ENCODE results near the gene TUBA3E.
"Not testable (repeated sequence)": the region's sequence is repeated elsewhere in the genome, so short reads cannot be mapped to it uniquely, and the experiment has no call there.

Gene TUBA3E

DNA sequence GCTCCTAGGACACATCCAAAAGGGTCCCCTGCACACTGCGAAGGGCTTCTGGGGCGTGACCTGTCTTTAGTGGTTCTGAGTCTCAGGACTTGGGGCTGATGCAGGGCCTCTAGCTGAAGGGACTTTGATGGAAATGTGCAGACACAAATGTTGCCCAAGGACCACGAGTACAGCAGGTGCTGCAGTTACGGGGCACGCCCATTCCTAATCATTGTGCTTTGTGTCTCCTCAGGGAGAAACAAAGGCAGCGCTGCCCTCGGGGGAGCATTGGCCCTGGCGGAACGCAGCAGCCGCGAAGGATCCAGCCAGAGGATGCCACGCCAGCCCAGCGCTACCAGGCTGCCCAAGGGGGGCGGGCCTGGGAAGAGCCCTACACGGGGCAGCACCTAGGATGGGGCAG lies 8.0 kb downstream of the TUBA3E start:
- DNase-seq: no peak

DNA sequence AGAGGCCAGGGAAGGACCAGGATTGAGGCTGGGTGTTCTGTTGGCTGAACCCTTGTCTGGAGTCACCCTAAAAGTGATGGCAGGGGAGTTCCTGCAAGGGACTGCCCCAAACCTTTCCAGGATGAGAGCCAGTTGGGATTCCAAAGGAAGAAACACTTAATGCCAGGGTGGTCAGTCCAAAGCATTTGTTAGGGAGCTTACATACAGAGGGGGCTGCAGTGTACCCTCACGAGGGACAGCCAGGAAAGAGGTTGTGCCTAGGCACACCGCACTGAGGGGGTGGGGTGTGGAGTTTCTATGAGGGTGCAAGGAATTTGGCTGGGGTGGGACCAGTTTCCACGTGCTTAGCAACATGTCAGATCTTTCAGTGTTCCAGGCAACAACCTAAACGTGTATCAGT lies 9.3 kb downstream of the TUBA3E start:
- DNase-seq: not testable (repeated sequence)

DNA sequence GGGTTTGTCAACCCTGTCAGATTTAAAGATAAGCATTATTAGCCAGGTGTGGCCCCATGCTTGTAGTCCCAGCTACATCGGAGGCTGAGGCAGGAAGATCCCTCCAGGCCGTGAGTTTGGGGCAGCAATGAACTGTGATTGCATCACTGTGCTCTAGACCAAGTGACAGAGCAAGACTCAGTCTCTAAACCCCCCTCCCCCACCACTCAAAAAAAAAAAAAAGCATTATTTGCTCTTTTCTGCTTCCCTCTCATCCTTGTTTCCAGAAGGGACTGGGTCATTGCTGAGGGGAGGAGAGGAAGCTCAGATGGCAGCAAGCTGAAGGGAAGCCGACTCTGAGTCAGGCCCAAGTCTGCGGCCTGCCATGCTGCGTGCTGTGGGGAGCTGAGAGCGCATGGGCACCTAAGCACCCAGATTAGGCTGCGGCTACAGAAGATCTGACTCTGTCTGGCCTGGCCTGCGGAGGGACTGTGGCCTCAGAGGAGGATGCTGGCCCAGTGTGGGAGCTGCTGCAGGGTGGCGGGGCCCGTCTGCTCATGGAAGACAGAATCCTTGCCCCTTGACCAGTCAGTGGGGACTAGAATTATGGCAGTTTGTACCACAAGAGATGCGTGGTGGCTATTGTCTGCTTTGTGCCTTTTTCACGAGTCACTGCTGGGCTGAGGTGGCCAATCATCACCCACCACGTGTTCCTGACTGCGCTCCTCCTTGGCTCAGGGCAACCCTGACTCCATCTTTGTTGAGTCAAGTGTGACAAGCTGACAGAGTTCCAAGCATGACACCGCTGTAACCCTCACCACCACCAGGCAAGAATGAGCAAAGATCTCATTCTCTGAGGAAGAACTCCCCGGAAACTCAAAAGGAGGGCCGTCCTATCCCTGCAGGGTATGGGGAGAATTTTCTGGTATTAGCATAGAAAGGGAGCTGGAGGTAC lies 10.1 kb downstream of the TUBA3E start:
- not testable (repeated sequence) for DNase-seq

DNA sequence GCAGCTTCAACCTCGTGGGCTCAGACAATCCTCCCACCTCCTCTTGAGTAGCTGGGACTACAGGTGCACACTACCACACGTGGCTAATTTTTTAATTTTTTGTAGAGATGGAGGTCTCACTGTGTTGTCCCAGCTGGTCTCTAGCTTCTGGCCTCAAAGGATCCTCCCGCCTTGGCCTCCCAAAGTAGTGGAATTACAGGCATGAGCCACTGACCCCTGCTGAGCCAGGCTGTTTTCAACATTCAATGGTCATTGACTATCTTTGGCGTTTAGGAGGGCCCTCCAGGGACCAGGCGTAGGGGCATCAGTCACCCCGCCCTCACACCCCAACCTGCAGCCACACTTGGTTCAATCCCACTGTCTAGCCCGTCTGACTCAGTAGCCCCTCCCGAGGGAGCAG lies 11.0 kb downstream of the TUBA3E start:
- no peak for DNase-seq

DNA sequence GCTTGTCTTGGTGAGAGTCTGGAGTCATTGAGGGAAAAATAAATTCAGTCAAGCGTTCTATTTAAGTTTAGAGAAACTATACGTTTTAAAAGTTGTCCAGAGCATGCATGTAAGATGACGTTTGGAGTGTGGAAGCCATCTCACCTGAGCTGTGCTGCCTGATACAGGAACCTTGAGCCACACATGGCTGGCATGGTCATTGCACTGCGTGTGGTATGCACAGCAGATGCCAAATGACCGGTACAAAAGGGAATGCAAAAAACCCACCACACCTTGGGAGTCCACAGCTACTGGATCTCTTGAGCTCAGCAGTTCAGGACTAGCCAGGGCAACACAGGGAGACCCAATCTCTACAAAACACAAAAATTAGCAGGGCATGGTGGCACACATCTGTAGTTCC lies 11.8 kb downstream of the TUBA3E start:
- no peak for DNase-seq

DNA sequence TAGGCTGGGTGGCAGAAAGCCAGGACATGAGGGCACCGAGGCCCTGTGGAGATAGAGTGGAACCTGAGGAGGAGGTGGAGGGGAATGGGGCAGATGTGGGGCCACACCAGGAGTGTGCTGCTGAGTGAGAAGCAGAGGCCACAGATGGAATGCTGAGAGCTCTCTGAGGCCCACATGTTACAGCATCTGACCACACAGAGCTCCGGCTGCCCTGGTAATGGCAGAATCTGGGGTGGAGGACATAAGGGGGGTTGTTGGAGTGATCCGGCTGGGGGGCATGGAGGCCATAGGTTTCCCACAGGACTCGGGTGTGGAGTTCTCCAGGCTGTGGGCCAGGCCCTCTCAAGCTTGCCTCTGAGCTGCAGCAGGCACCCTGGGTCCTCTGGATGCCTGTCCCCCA lies 12.3 kb downstream of the TUBA3E start:
- DNase-seq: no peak

DNA sequence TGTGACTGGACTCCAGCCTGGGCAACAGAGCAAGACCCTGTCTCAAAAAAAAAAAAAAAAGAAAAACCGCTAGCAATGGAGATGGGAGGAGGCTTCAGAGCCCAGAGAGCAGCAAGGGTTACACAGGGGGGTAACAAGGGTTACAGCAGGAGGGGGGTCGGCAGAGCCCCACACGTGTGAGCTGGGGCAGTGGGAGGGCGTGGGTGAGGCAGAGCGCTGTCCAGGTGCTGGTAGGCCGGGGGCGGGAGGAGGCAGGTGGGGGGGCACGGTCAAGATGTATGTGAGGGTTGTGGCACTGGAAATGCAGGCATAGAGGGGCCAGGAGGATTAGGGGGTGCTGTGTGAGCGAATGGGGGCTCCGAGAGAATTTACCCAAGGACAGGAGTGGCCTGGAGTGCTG lies 12.8 kb downstream of the TUBA3E start:
- no peak for DNase-seq

DNA sequence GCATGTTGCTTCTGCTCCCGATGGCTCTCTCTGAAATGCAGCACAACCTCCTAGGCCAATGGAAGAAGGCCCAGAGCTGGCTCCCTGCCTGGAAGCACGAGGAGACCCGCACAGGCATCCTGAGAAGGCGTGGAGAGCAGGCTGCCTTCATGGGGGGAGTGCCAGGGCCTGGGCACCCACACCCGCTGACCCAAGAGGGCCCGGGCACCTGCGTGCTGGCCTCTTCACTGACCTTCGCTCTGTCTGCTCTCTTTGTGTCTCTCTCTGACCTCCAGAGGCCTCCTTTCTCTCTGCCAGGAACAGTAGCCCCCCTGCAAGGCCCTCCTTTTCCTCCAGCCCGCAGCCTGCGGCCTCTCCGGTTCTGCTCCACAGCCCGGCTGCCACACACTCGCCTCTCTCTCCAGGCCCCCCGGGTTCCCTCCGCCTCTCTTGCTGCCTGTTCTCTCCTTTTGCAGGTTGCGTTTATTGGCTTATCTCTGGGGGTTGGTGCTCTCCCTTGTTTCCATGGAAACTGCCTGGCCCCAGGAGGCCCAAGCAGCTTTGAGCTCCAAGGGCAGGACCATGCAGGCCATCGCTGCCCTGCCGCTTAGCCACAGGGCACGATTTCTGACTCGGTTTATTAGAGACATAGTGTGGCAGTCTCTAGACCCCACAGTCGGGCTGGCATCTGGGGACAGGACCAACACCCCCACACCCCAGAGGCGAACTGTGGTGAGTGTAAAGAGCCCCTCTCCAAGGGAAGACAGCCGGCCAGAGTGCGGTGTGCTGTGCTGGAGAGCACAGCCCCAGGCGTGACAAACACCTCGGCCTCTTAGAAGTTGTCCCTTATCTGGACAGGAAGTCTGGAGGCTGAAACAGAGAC lies 14.5 kb downstream of the TUBA3E start:
- DNase-seq: no peak

DNA sequence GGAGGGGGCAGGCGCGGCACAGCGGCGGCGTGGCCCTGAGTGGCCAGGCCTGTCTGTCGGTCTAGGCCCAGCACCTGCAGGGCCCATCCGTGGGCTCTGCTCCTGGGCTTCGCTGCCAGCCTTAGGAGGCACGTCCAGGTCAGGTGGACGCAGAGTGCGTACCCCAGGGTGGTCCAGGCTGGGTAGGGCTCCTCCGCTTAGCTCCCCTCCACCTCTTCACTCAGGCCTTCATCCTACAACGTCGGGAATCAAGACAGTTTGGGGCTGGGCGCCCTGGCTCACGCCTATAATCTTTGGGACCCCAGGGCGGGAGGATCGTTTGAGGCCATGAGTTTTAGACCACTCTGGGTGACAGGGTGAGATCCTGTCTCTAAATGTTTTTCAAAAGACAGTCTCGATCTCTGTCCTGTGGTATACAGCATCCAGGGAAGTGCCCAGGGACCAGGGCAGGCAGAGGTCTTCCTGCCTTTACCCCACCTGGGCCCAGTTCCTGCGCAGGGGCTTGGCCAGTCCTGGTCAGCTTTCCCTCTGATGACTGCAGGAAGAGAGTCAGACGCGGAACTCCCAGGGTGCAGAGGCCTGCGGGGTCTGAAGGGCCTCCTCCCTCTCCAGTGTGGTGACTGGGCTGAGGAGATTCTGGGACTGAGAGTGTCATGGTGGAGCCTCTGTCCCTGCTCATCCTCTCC lies 15.3 kb downstream of the TUBA3E start:
- DNase-seq: not testable (repeated sequence)

DNA sequence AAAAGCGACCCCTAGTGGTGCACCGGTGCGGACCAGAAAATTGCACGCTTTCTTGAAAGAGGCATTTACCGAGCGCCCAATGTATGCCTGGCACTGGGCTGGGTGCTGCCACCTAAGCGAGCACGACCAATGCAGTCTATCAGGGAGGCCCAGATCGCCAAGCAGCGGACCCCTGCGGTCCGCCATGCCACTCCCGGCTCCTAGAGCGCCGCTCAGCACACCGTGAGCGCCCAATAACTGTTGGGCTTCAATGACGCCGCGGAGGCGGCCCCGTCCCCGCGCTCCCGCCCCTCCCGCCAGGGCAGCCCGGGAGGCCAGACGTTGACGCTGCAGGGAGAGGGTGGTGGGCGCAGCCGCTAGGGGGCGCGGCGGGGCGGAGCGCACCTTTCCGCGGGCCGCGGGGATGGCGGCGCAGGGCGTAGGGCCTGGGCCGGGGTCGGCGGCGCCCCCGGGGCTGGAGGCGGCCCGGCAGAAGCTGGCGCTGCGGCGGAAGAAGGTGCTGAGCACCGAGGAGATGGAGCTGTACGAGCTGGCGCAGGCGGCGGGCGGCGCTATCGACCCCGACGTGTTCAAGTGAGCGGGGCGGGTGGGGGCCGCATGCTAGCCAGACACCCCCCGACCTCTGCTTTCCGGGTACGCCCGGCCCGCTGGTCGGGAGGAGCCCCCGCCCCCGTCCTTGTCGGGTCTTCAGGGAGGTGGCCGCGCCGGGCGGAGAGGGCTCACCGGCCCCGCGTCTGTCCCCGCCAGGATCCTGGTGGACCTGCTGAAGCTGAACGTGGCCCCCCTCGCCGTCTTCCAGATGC lies 16.2 kb downstream of the TUBA3E start, which contains the start of gene MZT2B:
TSS of gene MZT2B (plus strand) at position 383 of the 803 bp plus-strand sequence. CDS start at position 404, 21 bp downstream.
- peak; percentile 71 for DNase-seq

DNA sequence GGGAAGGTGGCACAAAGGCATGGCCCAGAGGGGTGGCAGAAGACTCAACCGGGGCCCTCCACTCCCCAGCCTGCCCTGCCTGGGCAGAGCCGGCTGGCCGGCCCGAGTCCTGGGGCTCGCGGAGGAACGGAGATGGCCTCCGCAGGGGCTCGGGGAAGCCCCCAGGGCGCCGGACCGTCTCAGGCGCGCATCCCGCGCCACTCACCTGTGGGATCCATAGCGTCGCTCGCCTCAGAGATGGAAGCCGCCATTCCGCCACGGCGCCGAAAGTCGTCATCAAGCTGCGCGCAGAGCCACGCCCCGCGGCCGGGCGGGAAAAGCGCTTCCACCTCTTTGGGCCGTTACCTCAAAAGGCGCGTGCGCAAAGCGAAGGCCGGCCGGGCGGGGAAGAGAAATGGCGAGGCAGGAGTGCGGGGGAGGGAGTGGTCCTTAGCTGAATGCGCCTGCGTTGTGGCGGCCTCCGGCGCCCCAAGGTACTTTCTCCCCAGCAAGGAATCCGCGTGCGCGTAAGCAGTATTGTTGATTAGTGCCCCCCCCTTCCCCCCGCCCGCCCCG lies 16.8 kb downstream of the TUBA3E start, which contains the start of gene SMPD4:
TSS of gene SMPD4 (minus strand) at position 278 of the 555 bp plus-strand sequence. CDS start 5,010 bp downstream, outside the sequence.
- peak; percentile 88 for DNase-seq

DNA sequence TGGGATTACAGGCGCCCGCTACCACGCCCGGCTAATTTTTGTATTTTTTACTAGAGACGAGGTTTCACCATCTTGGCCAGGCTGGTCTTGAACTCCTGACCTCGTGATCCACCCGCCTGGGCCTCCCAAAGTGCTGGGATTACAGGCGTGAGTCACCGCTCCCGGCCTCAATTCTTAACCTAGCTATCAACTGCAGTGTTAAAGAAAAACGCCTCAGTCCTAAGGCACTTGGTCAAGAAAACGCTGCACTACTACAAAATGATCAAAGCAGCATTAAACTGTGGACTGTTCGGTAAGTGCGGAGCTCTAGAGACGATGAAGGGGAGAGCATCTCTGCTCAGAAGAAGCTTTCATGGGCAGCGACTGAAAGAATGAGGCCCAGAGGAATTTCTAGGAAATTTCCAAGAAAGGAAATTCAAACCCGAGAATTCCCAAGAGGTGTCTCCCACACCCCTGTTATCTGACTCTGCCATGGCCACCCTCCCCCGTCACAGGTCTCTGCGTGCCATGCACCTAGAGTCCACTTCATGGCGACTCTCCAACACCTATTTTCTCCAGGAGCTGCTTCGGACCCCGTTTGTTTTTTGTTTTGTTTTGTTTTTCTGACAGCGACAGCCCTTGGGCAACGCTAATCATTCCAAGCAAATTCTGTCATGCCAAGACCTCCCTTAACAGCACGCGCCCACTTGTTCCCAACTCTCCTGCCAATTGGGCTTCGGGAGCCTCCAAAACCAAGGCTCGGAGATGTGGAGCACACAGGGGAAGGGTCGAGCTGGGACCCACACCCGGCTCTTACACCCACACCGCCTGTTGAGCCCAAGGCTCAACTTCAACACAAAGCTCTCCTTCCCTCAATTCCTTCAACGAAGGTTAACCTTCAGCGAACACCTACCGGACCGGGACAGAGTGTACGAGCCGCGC lies 17.6 kb downstream of the TUBA3E start:
- DNase-seq: not testable (repeated sequence)

DNA sequence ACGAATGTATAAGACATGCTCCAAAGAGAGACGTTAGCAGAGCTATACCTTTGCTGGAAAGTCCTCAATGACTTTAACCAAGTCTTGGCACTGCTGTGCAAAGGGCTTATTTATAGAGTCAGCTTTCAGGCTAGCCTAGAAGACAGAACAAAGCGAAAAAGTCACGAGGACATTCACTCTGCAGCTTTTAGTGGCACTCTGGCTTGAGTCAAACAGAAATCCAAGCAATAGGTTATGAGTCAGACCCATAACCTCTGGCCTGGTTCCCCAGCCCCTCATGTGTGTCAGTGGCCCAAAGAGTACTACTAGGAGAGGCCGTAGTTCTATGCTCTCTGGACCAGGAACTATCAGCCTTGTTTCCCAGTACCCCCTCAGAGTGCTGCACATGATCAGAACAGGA lies 23.4 kb downstream of the TUBA3E start:
- not testable (repeated sequence) for DNase-seq

DNA sequence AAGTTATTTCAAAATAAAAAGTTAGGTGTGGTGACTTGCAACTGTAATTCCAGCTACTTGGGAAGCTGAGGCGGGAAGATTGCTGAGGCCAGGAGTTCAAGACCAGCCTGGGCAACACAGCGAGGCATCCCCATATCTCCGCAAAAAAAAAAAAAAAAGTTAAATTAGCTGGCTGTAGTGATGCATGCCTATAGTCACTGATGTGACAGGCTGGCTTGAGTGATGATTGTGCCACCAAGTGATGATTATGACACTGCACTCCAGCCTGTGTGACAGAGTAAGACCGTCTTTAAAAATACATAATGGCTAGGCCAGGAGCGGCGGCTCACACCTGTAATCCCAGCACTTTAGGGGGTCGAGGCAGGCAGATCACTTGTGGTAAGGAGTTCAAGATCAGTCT lies 28.3 kb downstream of the TUBA3E start:
- DNase-seq: no peak

DNA sequence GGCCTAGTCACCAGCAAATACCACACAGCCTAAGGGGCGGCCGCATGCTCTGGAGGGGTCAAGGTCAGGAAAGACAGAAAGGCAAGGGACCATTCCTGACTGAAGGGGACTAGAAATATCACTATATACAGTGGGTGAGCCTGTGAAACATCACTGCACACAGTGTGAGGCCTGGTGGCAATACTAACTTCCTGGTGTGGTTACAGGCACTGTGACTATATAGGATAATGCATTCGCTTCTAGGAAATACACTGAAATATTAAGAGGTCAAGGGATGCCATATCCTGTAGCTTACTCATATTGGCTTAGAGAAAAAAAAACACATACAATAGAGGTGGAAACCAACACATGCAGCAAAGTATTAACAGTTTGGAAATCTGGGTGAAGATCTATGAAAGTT lies 29.1 kb downstream of the TUBA3E start:
- not testable (repeated sequence) for DNase-seq

DNA sequence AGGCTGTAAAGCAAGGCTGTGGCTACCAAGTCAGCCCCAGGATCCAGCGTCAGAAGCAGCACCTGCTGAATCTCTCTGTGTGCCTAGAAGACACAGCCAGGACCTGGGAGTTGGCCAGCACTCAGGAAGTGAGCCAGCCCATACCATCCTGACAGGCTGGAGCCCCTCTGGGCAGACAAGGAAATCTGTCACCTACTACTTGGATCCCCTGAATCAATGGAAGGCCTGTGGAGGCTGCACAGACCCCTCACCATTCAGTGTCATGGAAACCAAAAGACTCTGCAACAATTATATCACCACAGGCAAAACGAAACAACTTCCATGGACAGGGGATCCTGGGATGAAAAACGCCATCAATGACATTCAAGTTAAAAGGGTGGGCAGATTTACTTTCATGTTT lies 31.6 kb downstream of the TUBA3E start:
- DNase-seq: not testable (repeated sequence)

DNA sequence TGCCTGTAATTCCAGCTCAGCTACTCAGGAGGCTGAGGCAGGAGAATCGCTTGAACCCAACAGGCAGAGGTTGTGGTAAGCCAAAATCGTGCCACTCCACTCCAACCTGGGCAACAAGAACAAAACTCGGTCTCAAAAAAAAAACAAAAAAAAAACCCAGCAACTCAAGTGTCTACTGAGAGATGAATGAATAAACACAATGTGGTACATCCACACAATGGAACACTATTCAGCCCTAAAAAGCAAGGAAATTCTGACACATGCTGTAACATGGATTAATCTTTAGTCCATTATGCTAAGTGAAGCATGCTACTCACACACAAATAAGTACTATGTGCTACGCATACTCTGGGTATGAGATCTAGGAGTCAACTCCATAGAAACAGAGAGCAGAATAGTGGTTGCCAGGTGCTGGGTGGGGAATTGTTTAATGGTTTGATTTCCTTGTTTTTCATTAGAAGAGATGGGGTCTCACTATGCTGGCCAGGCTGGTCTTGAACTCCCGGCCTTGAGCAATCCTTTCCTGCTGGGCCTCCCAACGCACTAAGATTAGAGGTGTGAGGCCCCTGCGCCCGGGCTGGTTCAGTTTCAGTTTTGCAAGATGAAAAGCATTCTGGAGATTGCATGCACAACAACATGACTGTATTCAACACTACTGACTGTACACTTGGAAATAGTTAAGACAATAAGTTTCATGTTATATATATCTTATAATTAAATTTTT lies 32.8 kb downstream of the TUBA3E start:
- no peak for DNase-seq

DNA sequence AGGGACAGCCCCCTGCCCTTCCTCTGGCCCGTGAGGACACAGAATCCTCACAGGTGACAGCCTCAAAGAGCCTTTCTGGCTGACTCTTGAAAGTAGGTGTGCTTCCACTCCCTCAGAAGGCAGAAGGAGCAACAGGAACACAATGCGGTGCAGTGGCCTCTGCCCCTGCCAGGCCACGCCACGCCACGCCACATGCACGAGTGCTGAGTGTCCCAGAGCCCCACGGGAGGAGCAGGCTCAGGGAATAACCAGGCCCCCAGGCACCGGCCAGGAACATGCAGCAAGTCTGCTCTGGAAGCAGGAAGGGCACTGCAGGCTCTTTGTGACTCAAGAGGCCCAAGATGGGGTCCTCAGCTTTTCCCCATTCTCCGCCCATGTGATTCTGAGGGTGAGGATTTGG lies 35.3 kb downstream of the TUBA3E start:
- DNase-seq: no peak

DNA sequence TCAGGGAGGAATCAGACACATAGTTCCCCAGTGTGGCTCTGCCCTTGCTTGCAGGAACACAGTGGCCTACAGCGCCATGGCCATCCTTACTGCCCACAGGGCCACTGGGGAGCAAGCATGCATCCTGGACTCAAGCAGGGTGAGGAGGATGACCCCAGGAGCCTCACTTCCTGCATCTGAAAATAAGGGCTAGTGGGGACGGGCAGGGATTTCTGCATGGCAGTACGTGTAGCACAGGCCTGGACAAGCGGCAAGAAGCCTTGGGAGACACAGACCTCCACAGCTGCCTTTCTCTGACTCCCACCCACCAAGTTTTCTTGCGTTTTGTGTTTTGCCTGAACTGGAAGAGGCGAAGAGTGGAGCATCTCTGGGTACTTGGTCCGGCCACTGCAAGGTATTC lies 35.8 kb downstream of the TUBA3E start:
- not testable (repeated sequence) for DNase-seq
